HG03280 (cell line): ENCODE results near the gene RHCG.

Source experiments
- ATAC-seq: cut with Tn5 transposase; IDR thresholded peaks from one replicate; pipeline ENCODE4 v1.9.1; 2021; ENCODE audit warnings: mild to moderate bottlenecking, moderate library complexity; ENCODE audit not compliant: unreplicated experiment

Gene RHCG

DNA sequence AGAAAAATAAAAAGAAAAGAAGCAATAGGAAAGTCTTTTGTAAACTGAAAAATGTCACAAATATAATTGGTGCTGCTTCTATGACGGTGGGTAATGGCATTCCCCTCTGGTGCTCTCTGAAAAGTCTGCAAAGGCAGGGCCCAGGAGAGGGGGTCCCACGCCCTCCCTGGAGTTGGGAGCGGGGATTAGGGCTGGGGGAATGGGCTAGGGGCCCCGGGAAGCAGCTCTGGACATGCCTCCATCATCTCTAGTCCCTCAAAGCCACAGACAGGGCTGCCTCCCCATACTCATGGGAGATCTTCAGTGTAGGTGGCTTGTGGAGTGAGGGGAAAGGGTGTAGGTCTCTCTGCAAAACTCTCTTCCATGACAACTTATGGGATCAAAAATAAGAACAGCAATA lies 7.8 kb upstream of the RHCG start:
- no peak for ATAC-seq

DNA sequence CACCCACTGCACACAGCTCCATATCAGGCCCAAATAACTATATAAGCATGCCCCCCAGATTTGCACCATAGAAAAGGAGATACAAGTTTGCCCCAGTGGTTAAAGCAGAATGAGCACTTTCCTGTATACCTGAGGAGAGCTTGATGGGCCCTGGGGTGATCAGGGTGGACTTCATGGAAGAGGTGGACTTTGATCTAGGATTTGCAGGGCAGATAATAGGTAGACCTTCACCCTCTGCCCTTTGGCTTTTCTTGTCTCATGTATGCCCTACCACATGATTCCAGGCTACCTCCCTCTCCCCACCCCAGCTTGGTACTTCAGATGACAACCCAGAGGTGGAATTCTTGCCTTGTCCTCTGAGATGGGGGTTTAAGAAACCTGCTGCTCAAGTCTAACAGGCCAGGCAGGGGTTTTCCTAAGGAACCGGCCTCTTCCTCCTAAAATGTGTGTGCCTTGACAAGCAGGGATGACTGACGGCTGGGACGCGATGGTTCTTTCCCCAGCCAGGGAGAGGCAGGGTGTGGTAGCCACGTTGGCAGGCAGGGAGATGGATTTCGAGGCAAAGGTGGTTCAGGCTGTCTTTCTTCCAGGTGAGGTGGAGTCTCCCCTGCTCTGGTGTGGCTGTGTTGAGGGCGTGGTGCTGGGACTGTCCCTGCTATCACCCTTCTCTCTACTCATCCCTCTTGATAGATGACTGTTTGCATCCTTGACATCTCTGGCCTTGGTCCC lies 6.6 kb upstream of the RHCG start:
- no peak for ATAC-seq

GRCh38 chr15:89501646-89502045 lies 5.3 kb upstream of the RHCG start:
- ATAC-seq: no peak

GRCh38 chr15:89500397-89501270 lies 4.3 kb upstream of the RHCG start:
- ATAC-seq: no peak

DNA sequence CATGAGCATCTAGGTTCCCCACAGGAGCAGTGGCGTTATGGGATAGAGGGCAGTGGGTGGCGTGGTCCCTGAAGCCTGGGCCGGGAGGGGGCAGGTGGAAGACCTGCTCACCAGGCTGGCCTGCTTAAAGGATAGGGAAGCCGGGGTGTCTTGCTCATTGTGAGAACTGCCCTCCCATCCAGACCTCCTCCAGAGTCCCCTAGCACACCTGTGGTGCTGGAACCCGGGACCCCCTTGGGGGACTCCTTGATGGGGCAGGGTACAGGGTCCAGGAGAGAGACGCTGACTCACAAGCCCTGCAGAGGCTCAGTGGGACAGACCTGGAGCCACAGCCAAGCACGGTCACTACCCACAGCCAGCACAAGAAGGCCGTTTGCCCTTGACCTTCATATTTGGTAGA lies 2.8 kb upstream of the RHCG start:
- ATAC-seq: no peak

- ATAC-seq: no peak
Observed at GRCh38 chr15:89498574-89498906, 2.2 kb upstream of the RHCG start.

- ATAC-seq: no peak
Observed at GRCh38 chr15:89497231-89497630, 848 bp upstream of the RHCG start.

GRCh38 chr15:89495638-89496145 lies 691 bp downstream of the RHCG start:
- no peak for ATAC-seq

GRCh38 chr15:89494941-89495637 lies 1.3 kb downstream of the RHCG start:
- no peak for ATAC-seq

GRCh38 chr15:89494031-89494430 lies 2.4 kb downstream of the RHCG start:
- no peak for ATAC-seq

DNA sequence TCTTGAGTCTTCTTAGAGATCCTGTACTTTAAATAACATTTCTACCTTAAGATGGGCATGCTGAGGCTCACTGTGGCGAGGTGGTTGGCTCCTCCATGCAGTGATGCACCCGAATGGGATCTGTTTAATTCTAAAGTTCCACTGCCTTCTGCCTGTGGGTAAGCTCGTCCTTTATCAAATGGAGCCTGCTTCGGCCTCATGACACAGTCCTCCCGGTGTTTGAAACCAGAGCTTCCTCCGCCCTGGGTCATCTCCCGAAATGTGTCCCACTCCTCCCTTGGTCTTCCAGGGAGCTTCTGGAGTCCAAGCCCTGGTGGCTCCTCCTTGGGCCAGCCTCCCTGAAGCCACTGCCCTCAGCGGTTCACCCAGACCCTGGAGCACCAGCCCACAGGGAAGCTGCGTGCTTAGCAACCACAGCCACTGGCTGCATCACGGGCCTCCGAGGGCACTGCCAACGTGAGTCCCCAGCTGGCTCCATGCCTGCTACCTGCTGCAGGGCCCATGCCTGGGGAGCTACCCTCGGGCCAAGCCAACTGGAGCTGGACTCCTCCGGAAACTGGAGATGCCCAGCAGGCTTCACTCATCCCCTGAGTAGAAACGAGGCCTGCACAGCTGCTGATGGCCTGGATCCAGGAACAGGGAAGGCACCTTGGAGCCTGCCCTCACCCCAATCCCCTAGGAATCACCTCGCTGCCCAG lies 3.3 kb downstream of the RHCG start:
- ATAC-seq: no peak

- ATAC-seq: no peak
Observed at GRCh38 chr15:89492111-89492641, 4.2 kb downstream of the RHCG start.

GRCh38 chr15:89490814-89491315 lies 5.5 kb downstream of the RHCG start:
- ATAC-seq: no peak

GRCh38 chr15:89490081-89490813 lies 6.1 kb downstream of the RHCG start:
- no peak for ATAC-seq

DNA sequence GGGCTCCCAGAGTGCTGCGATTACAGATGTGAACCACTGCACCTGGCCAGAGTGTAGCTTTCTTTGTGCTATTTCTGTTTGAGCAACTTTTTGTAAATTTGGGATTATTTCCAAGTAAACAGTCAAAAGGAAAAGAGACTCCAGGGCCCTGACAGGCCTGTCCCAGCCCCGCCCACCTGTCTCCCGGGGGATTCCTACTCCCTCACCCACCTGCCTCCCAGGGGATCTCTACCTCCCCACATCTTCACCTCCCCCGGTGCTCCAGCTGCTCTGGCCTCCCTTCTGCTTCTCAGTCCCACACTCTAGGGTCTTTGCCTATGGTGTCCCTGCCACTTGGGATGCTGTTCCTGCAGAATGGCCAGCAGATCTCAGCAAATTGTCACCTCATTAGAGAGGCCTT lies 7.0 kb downstream of the RHCG start:
- no peak for ATAC-seq

DNA sequence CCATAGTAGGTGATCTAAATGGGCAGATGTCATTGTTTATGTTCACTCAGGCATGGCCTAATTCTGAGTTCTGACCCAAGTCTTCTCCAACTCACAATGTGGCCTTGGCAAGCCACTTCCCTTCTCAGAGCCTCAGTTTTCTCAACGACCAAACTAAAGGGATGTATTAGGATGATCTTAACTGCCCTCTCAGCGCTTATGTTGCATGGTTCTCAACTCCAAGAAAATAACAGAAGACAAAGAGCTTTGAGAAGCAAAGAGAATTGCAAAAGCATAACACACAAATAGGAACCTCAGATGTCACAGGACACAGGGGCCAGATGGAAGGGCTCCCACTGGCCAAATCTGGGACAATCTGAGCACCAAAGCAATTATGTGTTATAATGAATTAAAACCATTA lies 8.6 kb downstream of the RHCG start:
- ATAC-seq: no peak

DNA sequence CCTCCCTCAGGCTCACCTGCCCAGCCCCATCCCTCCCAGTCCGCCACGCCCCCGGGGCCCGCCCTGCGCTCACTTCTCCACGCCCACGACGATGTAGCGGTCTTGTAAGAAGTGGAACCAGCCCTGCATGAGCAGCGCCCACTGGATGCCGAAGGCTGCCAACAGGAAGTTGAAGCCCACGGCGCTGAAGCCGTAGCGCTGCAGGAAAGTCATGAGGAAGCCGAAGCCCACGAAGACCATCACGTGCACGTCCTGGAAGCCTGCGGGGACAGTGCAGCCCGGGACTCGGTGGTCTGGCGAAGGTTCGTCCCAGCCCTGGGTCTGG lies 9.7 kb downstream of the RHCG start:
- ATAC-seq: no peak

GRCh38 chr15:89483079-89483478 lies 13.3 kb downstream of the RHCG start:
- ATAC-seq: no peak

DNA sequence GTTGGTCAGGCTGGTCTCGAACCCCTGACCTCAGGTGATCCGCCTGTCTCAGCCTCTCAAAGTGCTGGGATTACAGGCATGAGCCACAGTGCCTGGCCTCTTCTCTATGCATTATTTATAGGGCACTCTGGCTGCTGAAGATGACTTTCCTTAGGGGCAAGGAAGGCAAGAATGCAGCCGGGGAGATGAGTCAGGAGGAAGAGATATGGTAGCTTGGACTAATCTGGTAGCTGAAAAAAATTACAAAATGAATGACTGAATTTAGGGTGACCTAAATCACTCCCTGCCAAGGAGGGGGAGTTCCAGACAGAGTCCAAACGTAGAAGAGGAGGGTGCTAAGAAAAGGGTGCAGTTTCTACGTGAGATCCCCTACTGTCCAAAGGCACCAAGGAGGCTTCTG lies 14.2 kb downstream of the RHCG start:
- ATAC-seq: no peak

- ATAC-seq: no peak
Observed at GRCh38 chr15:89480505-89480904, 15.9 kb downstream of the RHCG start.
